ENCODE measurements around the gene ARID1B.

The ARID1B gene

DNA sequence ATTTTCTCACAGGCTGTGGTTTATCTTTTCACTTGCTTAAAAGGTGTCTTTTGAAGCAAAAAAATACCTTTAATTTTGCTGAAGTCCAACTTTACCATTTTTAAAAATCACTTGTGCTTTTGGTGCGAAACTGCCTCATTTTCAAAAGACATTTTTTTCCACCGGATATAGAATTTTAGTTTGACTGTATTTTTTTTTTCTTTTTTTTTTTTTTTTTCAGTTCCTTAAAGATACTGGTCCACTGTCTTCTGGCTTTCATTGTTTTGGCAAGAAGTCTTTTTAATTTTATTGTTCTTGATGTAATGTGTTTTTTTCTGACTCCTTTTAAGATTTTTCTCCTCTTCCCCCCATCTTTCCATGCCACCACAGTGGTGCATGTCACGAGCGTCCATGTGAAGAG lies 198.2 kb downstream of the ARID1B start:
- H3K4me3 ChIP-seq (ENCODE audit: low read depth, low read length) = peak overlapping the region; percentile 67
- no peak for DNase-seq (ENCODE audit: low read depth)
- TF ChIP-seq, protein P1, sequence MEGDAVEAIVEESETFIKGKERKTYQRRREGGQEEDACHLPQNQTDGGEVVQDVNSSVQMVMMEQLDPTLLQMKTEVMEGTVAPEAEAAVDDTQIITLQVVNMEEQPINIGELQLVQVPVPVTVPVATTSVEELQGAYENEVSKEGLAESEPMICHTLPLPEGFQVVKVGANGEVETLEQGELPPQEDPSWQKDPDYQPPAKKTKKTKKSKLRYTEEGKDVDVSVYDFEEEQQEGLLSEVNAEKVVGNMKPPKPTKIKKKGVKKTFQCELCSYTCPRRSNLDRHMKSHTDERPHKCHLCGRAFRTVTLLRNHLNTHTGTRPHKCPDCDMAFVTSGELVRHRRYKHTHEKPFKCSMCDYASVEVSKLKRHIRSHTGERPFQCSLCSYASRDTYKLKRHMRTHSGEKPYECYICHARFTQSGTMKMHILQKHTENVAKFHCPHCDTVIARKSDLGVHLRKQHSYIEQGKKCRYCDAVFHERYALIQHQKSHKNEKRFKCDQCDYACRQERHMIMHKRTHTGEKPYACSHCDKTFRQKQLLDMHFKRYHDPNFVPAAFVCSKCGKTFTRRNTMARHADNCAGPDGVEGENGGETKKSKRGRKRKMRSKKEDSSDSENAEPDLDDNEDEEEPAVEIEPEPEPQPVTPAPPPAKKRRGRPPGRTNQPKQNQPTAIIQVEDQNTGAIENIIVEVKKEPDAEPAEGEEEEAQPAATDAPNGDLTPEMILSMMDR (IDR thresholded peaks at IDR 0.05; ENCODE audit: insufficient read depth, low read depth, low read length, missing control alignments) = no peak

DNA sequence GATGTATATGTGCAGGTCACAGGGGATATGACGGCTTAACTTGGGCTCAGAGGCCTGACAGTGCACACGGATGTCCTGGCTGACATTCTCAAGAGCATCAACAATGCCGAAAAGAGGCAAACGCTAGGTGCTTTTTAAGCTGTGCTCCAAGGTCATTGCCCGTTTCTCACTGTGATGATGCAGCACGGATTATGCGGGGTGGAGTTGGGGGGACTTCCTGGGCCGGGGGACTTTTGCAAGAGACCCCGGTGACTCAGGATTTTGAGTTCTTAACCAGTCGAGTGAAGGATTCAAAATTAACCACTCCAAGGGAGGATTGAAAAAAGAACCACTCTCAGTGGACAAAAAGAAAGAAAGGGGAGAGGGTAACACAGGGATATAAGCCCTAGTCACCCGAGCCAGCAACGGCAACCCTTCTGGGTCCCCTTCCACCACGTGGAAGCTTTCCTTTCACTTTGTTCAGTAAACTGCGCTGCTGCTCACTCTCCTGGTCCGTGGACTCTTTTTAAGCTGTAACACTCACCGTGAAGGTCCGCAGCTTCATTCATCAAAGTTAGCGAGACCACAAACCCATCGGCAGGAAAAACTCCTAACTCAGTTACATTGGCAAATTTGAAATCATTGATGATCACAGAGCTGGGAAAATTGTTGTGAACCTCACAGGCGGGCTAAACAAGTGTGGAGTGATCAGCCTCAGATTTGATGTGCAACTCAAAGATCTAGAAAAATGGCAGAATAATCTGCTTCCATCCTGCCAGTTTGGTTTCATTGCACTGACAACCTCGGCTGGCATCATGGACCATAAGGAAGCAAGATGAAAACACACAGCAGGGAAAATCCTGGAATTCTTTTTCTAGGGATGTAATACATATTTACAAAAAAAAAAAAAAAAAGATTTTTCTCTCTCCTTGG lies 199.3 kb downstream of the ARID1B start:
- TF ChIP-seq, protein P1 (IDR thresholded peaks at IDR 0.05; ENCODE audit: insufficient read depth, low read depth, low read length, missing control alignments) = no peak
- DNase-seq (ENCODE audit: low read depth) = peak; percentile 83
- peak overlapping the region; percentile 67 for H3K4me3 ChIP-seq (ENCODE audit: low read depth, low read length)

GRCh38 chr6:156977527-156978291 lies 200.5 kb downstream of the ARID1B start:
- no peak for DNase-seq (ENCODE audit: low read depth)
- TF ChIP-seq, protein P1 (IDR thresholded peaks at IDR 0.05; ENCODE audit: insufficient read depth, low read depth, low read length, missing control alignments) = no peak
- no peak overlapping the region for H3K4me3 ChIP-seq (ENCODE audit: low read depth, low read length)

GRCh38 chr6:156978948-156979347 lies 201.8 kb downstream of the ARID1B start:
- H3K4me3 ChIP-seq (ENCODE audit: low read depth, low read length) = no peak overlapping the region
- TF ChIP-seq, protein P1 (IDR thresholded peaks at IDR 0.05; ENCODE audit: insufficient read depth, low read depth, low read length, missing control alignments) = no peak
- DNase-seq (ENCODE audit: low read depth) = peak; percentile 64

DNA sequence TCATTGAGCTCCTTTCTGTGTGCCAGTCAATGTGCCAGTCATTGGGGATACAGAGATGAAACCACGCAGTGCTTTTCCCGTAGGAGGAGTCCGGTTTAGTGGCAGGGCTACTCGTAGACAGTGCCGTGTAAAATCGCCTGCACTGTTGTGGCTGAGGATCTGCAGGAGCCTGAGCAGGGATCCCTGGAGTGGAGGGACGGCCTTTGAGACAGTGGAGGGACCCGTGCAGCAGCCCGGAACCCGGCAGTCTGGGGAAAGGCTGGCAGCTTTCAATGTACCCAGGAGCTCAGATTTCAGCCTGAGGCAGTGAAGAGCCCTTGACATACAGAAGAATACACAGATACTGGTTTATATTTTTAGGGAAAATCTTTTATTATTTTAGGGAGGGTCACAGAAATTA lies 203.3 kb downstream of the ARID1B start:
- DNase-seq (ENCODE audit: low read depth) = no peak
- TF ChIP-seq, protein P1 (IDR thresholded peaks at IDR 0.05; ENCODE audit: insufficient read depth, low read depth, low read length, missing control alignments) = no peak
- no peak overlapping the region for H3K4me3 ChIP-seq (ENCODE audit: low read depth, low read length)

DNA sequence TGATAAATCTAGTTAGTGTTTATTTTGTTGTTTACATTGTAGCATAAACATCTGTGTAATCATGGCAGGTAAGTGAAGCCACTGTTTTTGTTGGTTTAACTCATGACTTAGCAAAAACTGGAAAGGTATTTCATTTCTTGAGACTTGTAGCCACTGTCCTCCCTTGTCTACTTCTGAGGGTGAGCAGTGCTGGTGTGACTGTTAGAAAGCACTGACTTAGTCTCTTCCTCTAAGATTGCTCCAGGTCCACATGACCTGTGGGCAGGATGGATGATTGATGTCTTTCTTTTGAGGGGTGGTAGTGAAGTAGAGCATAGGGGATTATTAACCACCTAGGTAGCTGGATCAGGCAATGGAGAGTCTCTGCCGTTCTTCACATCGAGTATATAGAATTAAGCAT lies 203.8 kb downstream of the ARID1B start:
- no peak for DNase-seq (ENCODE audit: low read depth)

More for the DNA sequence above, 203.8 kb downstream of the ARID1B start:
- no peak overlapping the region for H3K4me3 ChIP-seq (ENCODE audit: low read depth, low read length)
- TF ChIP-seq, protein P1 (IDR thresholded peaks at IDR 0.05; ENCODE audit: insufficient read depth, low read depth, low read length, missing control alignments) = no peak
